Stimulated activated CD8-positive, alpha-beta memory T cell treated with anti-CD3 and anti-CD28 coated beads, Interleukin-7, amount 100 ng/mL, for 48 hours (primary cell): ENCODE measurements around the gene IMPDH1.
A peak's percentile ranks its signal among the peaks of the same experiment; 100 is the strongest.
"Not testable (repeated sequence)": the region's sequence is repeated elsewhere in the genome, so short reads cannot be mapped to it uniquely, and the experiment has no call there.

Source experiments
- DNase-seq, 2 donors: peaks; one replicate each; pipeline ENCODE4 v3.0.0-alpha.2; 2020; ENCODE audit warnings: low read depth in 1 of 2; ENCODE audit errors: extremely low read depth in 1 of 2

The IMPDH1 gene

GRCh38 chr7:128409596-128410450, at the start of gene IMPDH1:
TSS of gene IMPDH1 (minus strand) at chr7:128409982. CDS start at chr7:128409901, 81 bp downstream.
- DNase-seq: peak; percentile 76 to 77

- peak in 1 of 2 donors; percentile 20 for DNase-seq
These were observed 49.7 kb upstream of the IMPDH1 start for GRCh38 chr7:128459394-128459878.

GRCh38 chr7:128458956-128459355, 49.2 kb upstream of the IMPDH1 start:
- DNase-seq: peak in 1 of 2 donors; percentile 40

GRCh38 chr7:128457385-128457784, 47.6 kb upstream of the IMPDH1 start:
- not testable (repeated sequence) for DNase-seq

GRCh38 chr7:128456255-128456725, 46.5 kb upstream of the IMPDH1 start:
- DNase-seq: no peak

GRCh38 chr7:128455543-128456254, 45.9 kb upstream of the IMPDH1 start, which contains the start of gene HILPDA:
TSS of gene HILPDA (plus strand) at chr7:128455878. CDS start at chr7:128457269, 1,391 bp downstream.
- DNase-seq: peak; percentile 89 to 91

GRCh38 chr7:128454808-128455542, 45.2 kb upstream of the IMPDH1 start:
- DNase-seq: no peak

GRCh38 chr7:128453836-128454804, 44.3 kb upstream of the IMPDH1 start:
- no peak for DNase-seq

GRCh38 chr7:128452552-128452951, 42.8 kb upstream of the IMPDH1 start:
- no peak for DNase-seq

GRCh38 chr7:128450913-128451312, 41.1 kb upstream of the IMPDH1 start:
- DNase-seq: no peak

GRCh38 chr7:128450409-128450808, 40.6 kb upstream of the IMPDH1 start:
- DNase-seq: no peak

GRCh38 chr7:128448751-128449302, 39.0 kb upstream of the IMPDH1 start:
- DNase-seq: no peak

- no peak for DNase-seq
These were observed 38.3 kb upstream of the IMPDH1 start for GRCh38 chr7:128447941-128448564.

- no peak for DNase-seq
These were observed 36.5 kb upstream of the IMPDH1 start for GRCh38 chr7:128446306-128446705.

- DNase-seq: no peak
These were observed 34.2 kb upstream of the IMPDH1 start for GRCh38 chr7:128443831-128444600.

GRCh38 chr7:128442356-128442755, 32.6 kb upstream of the IMPDH1 start:
- no peak for DNase-seq

- DNase-seq: no peak
These were observed 27.9 kb upstream of the IMPDH1 start for GRCh38 chr7:128437426-128438332.
